Measurements from ENCODE around the gene ACSL6. TPM values are rescaled to one million over a fixed set of nuclear protein-coding genes. Genes with fewer than 3 reads are reported as not detected.
A peak's percentile ranks its signal among the peaks of the same experiment; 100 is the strongest.

Gene ACSL6
- total RNA-seq = 10 to 100 TPM; 20.8 to 21.5 TPM

GRCh38 chr5:132011622-132012343 lies at the start of gene ACSL6:
TSS of gene ACSL6 (minus strand) at chr5:132011658. CDS start at chr5:132011553, 105 bp downstream.
- ATAC-seq (peak; percentile 75), DNase-seq (peak; percentile 51)
- CTCF ChIA-PET = interaction anchor here (0.7 to 2.4 kb wide), 4 partner anchors 10 to 424 kb away, joined by 3 to 11 read pairs (median 5); no protein-coding TSS in a partner anchor
- Mint-ChIP-seq H3K27ac (no peak within 1 kb of the TSS), H3K36me3 (ENCODE audit: low read depth) (no peaks in the 10 kb centered on the region), H3K4me3 (peak within 1 kb of the TSS; percentile 66), H3K27me3 (ENCODE audit: low read depth) (peaks cover 64% of the 10 kb centered on the region), H3K4me1 (ENCODE audit: low read depth) (peaks cover 48% of the 10 kb centered on the region), H3K9me3 (ENCODE audit: insufficient read depth) (no peaks in the 10 kb centered on the region)
- POLR2A ChIA-PET = no interaction called here

- DNase-seq (no peak), ATAC-seq (no peak)
- ChIA-PET CTCF (interaction anchor here (0.6 to 3.3 kb wide), 6 partner anchors 11 to 440 kb away, joined by 3 to 29 read pairs (median 3); partner anchors contain the start of gene CSF2), POLR2A (interaction anchor here (0.6 kb wide), 1 partner anchor 309 kb away, joined by 3 read pairs; the partner anchor contains the start of gene SLC22A5)
- Mint-ChIP-seq H3K9me3 (ENCODE audit: insufficient read depth) (no peaks in the 10 kb centered on the region), H3K4me1 (ENCODE audit: low read depth) (peaks cover 83% of the 10 kb centered on the region), H3K27ac (peak within 1 kb of the TSS; percentile 72), H3K27me3 (ENCODE audit: low read depth) (peaks cover 2% of the 10 kb centered on the region), H3K4me3 (no peak within 1 kb of the TSS), H3K36me3 (ENCODE audit: low read depth) (no peaks in the 10 kb centered on the region)
Measured at GRCh38 chr5:132060501-132061161, 49.2 kb upstream of the ACSL6 start, which contains the start of gene IL3. TSS of gene IL3 (plus strand) at chr5:132060655. CDS start at chr5:132060707, 52 bp downstream.

GRCh38 chr5:132059696-132060500 lies 48.4 kb upstream of the ACSL6 start:
- no peak overlapping the region for H3K4me3 Mint-ChIP-seq
- H3K9me3 Mint-ChIP-seq (ENCODE audit: insufficient read depth) = no peaks in the 10 kb centered on the region
- H3K4me1 Mint-ChIP-seq (ENCODE audit: low read depth) = peaks cover 83% of the 10 kb centered on the region
- POLR2A ChIA-PET = no interaction called here
- no peak for ATAC-seq
- no peak for DNase-seq
- H3K27me3 Mint-ChIP-seq (ENCODE audit: low read depth) = peaks cover 2% of the 10 kb centered on the region
- CTCF ChIA-PET = interaction anchor here (1.2 kb wide), 1 partner anchor 10 kb away, joined by 3 read pairs; no protein-coding TSS in a partner anchor
- H3K36me3 Mint-ChIP-seq (ENCODE audit: low read depth) = no peaks in the 10 kb centered on the region
- H3K27ac Mint-ChIP-seq = peak overlapping the region; percentile 72

GRCh38 chr5:132059043-132059695 lies 47.7 kb upstream of the ACSL6 start:
- Mint-ChIP-seq H3K4me1 (ENCODE audit: low read depth) (peaks cover 83% of the 10 kb centered on the region), H3K4me3 (no peak overlapping the region), H3K27me3 (ENCODE audit: low read depth) (peaks cover 2% of the 10 kb centered on the region), H3K27ac (peak overlapping the region; percentile 72), H3K36me3 (ENCODE audit: low read depth) (no peaks in the 10 kb centered on the region), H3K9me3 (ENCODE audit: insufficient read depth) (no peaks in the 10 kb centered on the region)
- DNase-seq (peak; percentile 61), ATAC-seq (peak; percentile 34)
- ChIA-PET POLR2A (interaction anchor here (0.6 kb wide), 1 partner anchor 263 kb away, joined by 3 read pairs; no protein-coding TSS in a partner anchor), CTCF (interaction anchor here (1.1 kb wide), 1 partner anchor 121 kb away, joined by 3 read pairs; no protein-coding TSS in a partner anchor)

- Mint-ChIP-seq H3K4me3 (no peak overlapping the region), H3K27ac (peak overlapping the region; percentile 72), H3K4me1 (ENCODE audit: low read depth) (peaks cover 82% of the 10 kb centered on the region), H3K36me3 (ENCODE audit: low read depth) (no peaks in the 10 kb centered on the region), H3K27me3 (ENCODE audit: low read depth) (peaks cover 2% of the 10 kb centered on the region), H3K9me3 (ENCODE audit: insufficient read depth) (no peaks in the 10 kb centered on the region)
- CTCF ChIA-PET = interaction anchor here (1.1 to 3.8 kb wide), 3 partner anchors 51 to 122 kb away, joined by 3 to 23 read pairs (median 3); no protein-coding TSS in a partner anchor
- no peak for ATAC-seq
- POLR2A ChIA-PET = interaction anchor here (0.6 kb wide), 1 partner anchor 263 kb away, joined by 3 read pairs; no protein-coding TSS in a partner anchor
- no peak for DNase-seq
Measured at GRCh38 chr5:132058646-132059042, 47.2 kb upstream of the ACSL6 start.

- no peak for ATAC-seq
- CTCF ChIA-PET = interaction anchor here (1.1 to 3.8 kb wide), 4 partner anchors 50 to 468 kb away, joined by 3 to 23 read pairs (median 4); no protein-coding TSS in a partner anchor
- Mint-ChIP-seq H3K4me1 (ENCODE audit: low read depth) (peaks cover 78% of the 10 kb centered on the region), H3K27me3 (ENCODE audit: low read depth) (peaks cover 7% of the 10 kb centered on the region), H3K27ac (peak overlapping the region; percentile 77), H3K36me3 (ENCODE audit: low read depth) (no peaks in the 10 kb centered on the region), H3K9me3 (ENCODE audit: insufficient read depth) (no peaks in the 10 kb centered on the region), H3K4me3 (no peak overlapping the region)
- DNase-seq = peak; percentile 18
- POLR2A ChIA-PET = no interaction called here
Measured at GRCh38 chr5:132057498-132058255, 46.2 kb upstream of the ACSL6 start.

GRCh38 chr5:132056610-132057497 lies 45.4 kb upstream of the ACSL6 start:
- Mint-ChIP-seq H3K4me1 (ENCODE audit: low read depth) (peaks cover 78% of the 10 kb centered on the region), H3K27ac (peak overlapping the region; percentile 84), H3K36me3 (ENCODE audit: low read depth) (no peaks in the 10 kb centered on the region), H3K27me3 (ENCODE audit: low read depth) (peaks cover 14% of the 10 kb centered on the region), H3K4me3 (no peak overlapping the region), H3K9me3 (ENCODE audit: insufficient read depth) (no peaks in the 10 kb centered on the region)
- DNase-seq (peak; percentile 15), ATAC-seq (no peak)
- ChIA-PET CTCF (interaction anchor here (1.3 to 3.8 kb wide), 4 partner anchors 49 to 467 kb away, joined by 3 to 23 read pairs (median 4); no protein-coding TSS in a partner anchor), POLR2A (no interaction called here)

GRCh38 chr5:132055808-132056609 lies 44.6 kb upstream of the ACSL6 start:
- peak; percentile 74 for DNase-seq

GRCh38 chr5:132055441-132055807 lies 44.0 kb upstream of the ACSL6 start:
- peak; percentile 14 for DNase-seq
- H3K4me3 Mint-ChIP-seq = no peak overlapping the region
- peak overlapping the region; percentile 84 for H3K27ac Mint-ChIP-seq
- peaks cover 70% of the 10 kb centered on the region for H3K4me1 Mint-ChIP-seq (ENCODE audit: low read depth)
- no peak for ATAC-seq
- peaks cover 22% of the 10 kb centered on the region for H3K27me3 Mint-ChIP-seq (ENCODE audit: low read depth)
- no peaks in the 10 kb centered on the region for H3K36me3 Mint-ChIP-seq (ENCODE audit: low read depth)
- H3K9me3 Mint-ChIP-seq (ENCODE audit: insufficient read depth) = no peaks in the 10 kb centered on the region
- CTCF ChIA-PET = interaction anchor here (1.3 to 3.8 kb wide), 4 partner anchors 48 to 632 kb away, joined by 3 to 23 read pairs (median 3); no protein-coding TSS in a partner anchor
- POLR2A ChIA-PET = interaction anchor here (0.9 kb wide), 1 partner anchor 36 kb away, joined by 3 read pairs; no protein-coding TSS in a partner anchor

More at GRCh38 chr5:132055808-132056609, 44.6 kb upstream of the ACSL6 start:
- Mint-ChIP-seq H3K4me1 (ENCODE audit: low read depth) (peaks cover 74% of the 10 kb centered on the region), H3K4me3 (no peak overlapping the region), H3K9me3 (ENCODE audit: insufficient read depth) (no peaks in the 10 kb centered on the region), H3K36me3 (ENCODE audit: low read depth) (no peaks in the 10 kb centered on the region), H3K27me3 (ENCODE audit: low read depth) (peaks cover 19% of the 10 kb centered on the region), H3K27ac (peak overlapping the region; percentile 84)
- POLR2A ChIA-PET = interaction anchor here (0.9 kb wide), 1 partner anchor 37 kb away, joined by 3 read pairs; no protein-coding TSS in a partner anchor
- CTCF ChIA-PET = interaction anchor here (0.6 to 3.8 kb wide), 4 partner anchors 48 to 633 kb away, joined by 3 to 23 read pairs (median 4); no protein-coding TSS in a partner anchor
- ATAC-seq = peak; percentile 69

Data from activated CD8-positive, alpha-beta T cell treated with anti-CD3 and anti-CD28 coated beads, Interleukin-2, amount 10 ng/mL, durations not matched to agents 7 days and 5 days (primary cell).